AG09319 (cell line): ENCODE results near the gene DAPK2.

ENCODE experiments used
- DNase-seq: peaks from one replicate; pipeline ENCODE4 v3.0.0-alpha.2; 2010; ENCODE audit warnings: low read depth; ENCODE audit errors: extremely low read depth
- CTCF ChIP-seq: IDR thresholded peaks from 2 replicates; pipeline ENCODE4 v1.5.1; 2011; ENCODE audit warnings: low read depth, mild to moderate bottlenecking, inconsistent platforms, low read length, moderate library complexity

DAPK2 gene

GRCh38 chr15:64044300-64045100, 1.8 kb downstream of the DAPK2 start:
- DNase-seq: no peak
- TF ChIP-seq CTCF: no peak

- no peak for TF ChIP-seq CTCF
- no peak for DNase-seq
These were observed 7.2 kb downstream of the DAPK2 start for GRCh38 chr15:64038878-64039610.

GRCh38 chr15:64037966-64038365, 8.3 kb downstream of the DAPK2 start:
- no peak for TF ChIP-seq CTCF
- DNase-seq: no peak

GRCh38 chr15:64037116-64037515, 9.2 kb downstream of the DAPK2 start:
- DNase-seq: no peak

GRCh38 chr15:64035525-64035924, 10.8 kb downstream of the DAPK2 start:
- DNase-seq: no peak
- no peak for TF ChIP-seq CTCF

More at GRCh38 chr15:64037116-64037515, 9.2 kb downstream of the DAPK2 start:
- TF ChIP-seq CTCF: no peak

GRCh38 chr15:64034519-64034918, 11.8 kb downstream of the DAPK2 start:
- TF ChIP-seq CTCF: no peak
- DNase-seq: no peak

- TF ChIP-seq CTCF: no peak
These were observed 14.0 kb downstream of the DAPK2 start for GRCh38 chr15:64032329-64032728.

More at GRCh38 chr15:64032329-64032728, 14.0 kb downstream of the DAPK2 start:
- no peak for DNase-seq
